Liver (tissue), 9 donors: ENCODE results near the gene POPDC2. TPM values are rescaled to one million over a fixed set of nuclear protein-coding genes. Genes with fewer than 3 reads are reported as not detected.

Source experiments
- DNase-seq: peaks from one replicate; pipeline ENCODE4 v3.0.0-alpha.2; 2017; ENCODE audit warnings: low spot score
- H3K27ac ChIP-seq, 2 donors: one replicate each; pipeline ENCODE4 v1.7.0; 2013; ENCODE audit warnings: inconsistent platforms in 2 of 2, low read length in 2 of 2, control low read depth in 1 of 2, low read depth in 1 of 2, mild to moderate bottlenecking in 1 of 2
- H3K27me3 ChIP-seq, 4 donors: one replicate each; pipeline versions ENCODE4 v1.6.1 to v1.7.0; 2013; ENCODE audit warnings: low read length in 3 of 4, inconsistent platforms in 1 of 4, mild to moderate bottlenecking in 1 of 4, moderate library complexity in 1 of 4; ENCODE audit not compliant: control insufficient read depth in 4 of 4, insufficient read depth in 4 of 4
- H3K36me3 ChIP-seq, 4 donors: one replicate each; pipeline versions ENCODE4 v1.6.1 to v1.7.0; 2013; ENCODE audit warnings: low read length in 3 of 4, mild to moderate bottlenecking in 3 of 4, low read depth in 1 of 4, moderate library complexity in 1 of 4; ENCODE audit not compliant: control insufficient read depth in 4 of 4, insufficient read depth in 3 of 4
- H3K4me1 ChIP-seq, 4 donors: one replicate each; pipeline versions ENCODE4 v1.6.1 to v1.7.0; 2013; ENCODE audit warnings: low read length in 3 of 4, mild to moderate bottlenecking in 3 of 4, moderate library complexity in 1 of 4; ENCODE audit not compliant: control insufficient read depth in 4 of 4, insufficient read depth in 4 of 4
- H3K4me3 ChIP-seq, 3 donors: one replicate each; pipeline versions ENCODE4 v1.6.1 to v1.7.0; 2013; ENCODE audit warnings: low read length in 3 of 3, control low read depth in 1 of 3, low read depth in 1 of 3, mild to moderate bottlenecking in 1 of 3
- H3K9ac ChIP-seq, 2 donors: one replicate each; pipeline ENCODE4 v1.7.0; 2013; ENCODE audit warnings: low read length in 2 of 2, mild to moderate bottlenecking in 2 of 2, moderate library complexity in 2 of 2, control low read depth in 1 of 2, low read depth in 1 of 2
- H3K9me3 ChIP-seq, 4 donors: one replicate each; pipeline versions ENCODE4 v1.6.1 to v1.7.0; 2013; ENCODE audit warnings: low read length in 3 of 4; ENCODE audit not compliant: control insufficient read depth in 4 of 4
- CTCF ChIP-seq: fragments of 150-350 bp; IDR thresholded peaks from 2 replicates; pipeline ENCODE4 v1.5.1; 2017; ENCODE audit warnings: improper control_type of control experiment, low read depth, low read length; ENCODE audit not compliant: missing input control
- EGR1 ChIP-seq, 2 donors: IDR thresholded peaks; 2 replicates each; pipeline ENCODE4 v1.6.1; 2016 to 2018; ENCODE audit warnings: antibody characterized with exemption in 2 of 2, low read depth in 2 of 2
- FOXA1 ChIP-seq: IDR thresholded peaks from 2 replicates; pipeline ENCODE4 v1.6.1; 2016; ENCODE audit warnings: antibody characterized with exemption
- FOXA2 ChIP-seq: IDR thresholded peaks from 2 replicates; pipeline ENCODE4 v1.6.1; 2016; ENCODE audit warnings: antibody characterized with exemption
- GABPA ChIP-seq, 2 donors: IDR thresholded peaks in 1 of 2; conservative IDR thresholded peaks in 1 of 2; 2 replicates each; pipeline ENCODE4 v1.6.1; 2016; ENCODE audit warnings: antibody characterized with exemption in 2 of 2, mild to moderate bottlenecking in 1 of 2, moderate library complexity in 1 of 2
- HNF4A ChIP-seq, 2 donors: conservative IDR thresholded peaks; 2 replicates each; pipeline ENCODE4 v1.6.1; 2016; ENCODE audit warnings: antibody characterized with exemption in 2 of 2, mild to moderate bottlenecking in 2 of 2
- HNF4G ChIP-seq: IDR thresholded peaks from 2 replicates; pipeline ENCODE4 v1.6.1; 2016; ENCODE audit warnings: antibody characterized with exemption
- JUND ChIP-seq, 2 donors: IDR thresholded peaks; 2 replicates each; pipeline ENCODE4 v1.6.1; 2016; ENCODE audit warnings: antibody characterized with exemption in 2 of 2
- NR2F2 ChIP-seq: IDR thresholded peaks from 2 replicates; pipeline ENCODE4 v1.6.1; 2016; ENCODE audit warnings: antibody characterized with exemption
- RAD21 ChIP-seq, 2 donors: IDR thresholded peaks; 2 replicates each; pipeline ENCODE4 v1.6.1; 2016; ENCODE audit warnings: antibody characterized with exemption in 2 of 2, mild to moderate bottlenecking in 2 of 2
- REST ChIP-seq: IDR thresholded peaks from 2 replicates; pipeline ENCODE4 v1.6.1; 2016; ENCODE audit warnings: antibody characterized with exemption, mild to moderate bottlenecking
- RXRA ChIP-seq, 2 donors: IDR thresholded peaks; 2 replicates each; pipeline ENCODE4 v1.6.1; 2017 to 2018; ENCODE audit warnings: antibody characterized with exemption in 2 of 2, mild to moderate bottlenecking in 1 of 2
- SP1 ChIP-seq: IDR thresholded peaks from 2 replicates; pipeline ENCODE4 v1.6.1; 2018; ENCODE audit warnings: antibody characterized with exemption, mild to moderate bottlenecking
- TAF1 ChIP-seq: conservative IDR thresholded peaks from 2 replicates; pipeline ENCODE4 v1.6.1; 2016; ENCODE audit warnings: antibody characterized with exemption, mild to moderate bottlenecking
- YY1 ChIP-seq: IDR thresholded peaks from 2 replicates; pipeline ENCODE4 v1.6.1; 2016; ENCODE audit warnings: antibody characterized with exemption, mild to moderate bottlenecking
- WGBS: extraction: QIAGEN DNeasy Blood & Tissue Kit; methylation state at CpG from one replicate; pipeline ENCODE4 v1.1.7; 2013; 5-methylcytosine and 5-hydroxymethylcytosine counted together
- polyA plus RNA-seq, 2 donors: library from polyadenylated mRNA; stranded (reverse) in 1 of 2; unstranded in 1 of 2; fragments of 200-250 nt in 1 of 2; fragments of >200 nt in 1 of 2; fragmentation: Nextera tagmentation in 1 of 2; extraction: Ambion mirVana in 1 of 2; gene quantifications; one replicate each; pipeline versions ENCODE4 v1.2.1 to v1.2.3, GENCODE V29; 2013 to 2015
- total RNA-seq, 2 donors: library from RNA; depleted of rRNA; stranded (reverse); fragments of >200 nt; gene quantifications; one replicate each; pipeline ENCODE4 v1.2.3, GENCODE V29; 2014
- TF ChIP-seq, protein P1 (sequence below): IDR thresholded peaks from 2 replicates; pipeline ENCODE4 v1.6.1; 2016; ENCODE audit warnings: antibody characterized with exemption
- TF ChIP-seq, protein P2 (sequence below): IDR thresholded peaks from 2 replicates; pipeline ENCODE4 v1.6.1; 2016; ENCODE audit warnings: antibody characterized with exemption
- TF ChIP-seq, protein P3 (sequence below): IDR thresholded peaks from 2 replicates; pipeline ENCODE4 v1.6.1; 2016; ENCODE audit warnings: antibody characterized with exemption
- donor health status: healthy.
- donor health status: healthy.
- donor health status: healthy.
- donor health status: healthy.
- donor health status: healthy.

The POPDC2 gene
- total and polyA plus RNA-seq, 4 donors = 0.16 to 1.1 (median 0.46) TPM

GRCh38 chr3:119600732-119601131, 59.7 kb downstream of the POPDC2 start:
- TF ChIP-seq GABPA (IDR thresholded peaks at IDR 0.05 in 1 of 2, conservative IDR thresholded peaks at IDR 0.05 in 1 of 2) (no peak), RAD21 (IDR thresholded peaks at IDR 0.05) (peak; percentile 9 to 45)
- Histone ChIP-seq H3K36me3 (no peaks in the 10 kb centered on the region), H3K9ac (no peak overlapping the region), H3K4me3 (no peak overlapping the region), H3K9me3 (no peaks in the 10 kb centered on the region), H3K27ac (no peak overlapping the region), H3K27me3 (no peaks in the 10 kb centered on the region), H3K4me1 (peaks cover 2 to 39% (median 23%) of the 10 kb centered on the region in 4 donors)
- WGBS = 72% methylated on average over 5 of the region's 5 CpGs
- no peak for DNase-seq

- no peaks in the 10 kb centered on the region for H3K27me3 ChIP-seq
- H3K27ac ChIP-seq = no peak overlapping the region
- H3K9ac ChIP-seq = no peak overlapping the region
- H3K4me3 ChIP-seq = no peak overlapping the region
- DNase-seq = no peak
- no peaks in the 10 kb centered on the region for H3K9me3 ChIP-seq
- no peaks in the 10 kb centered on the region for H3K36me3 ChIP-seq
- TF ChIP-seq TAF1 (no peak), YY1 (no peak), GABPA (IDR thresholded peaks at IDR 0.05 in 1 of 2, conservative IDR thresholded peaks at IDR 0.05 in 1 of 2) (no peak), RAD21 (IDR thresholded peaks at IDR 0.05) (no peak), EGR1 (IDR thresholded peaks at IDR 0.05; ENCODE audit: low read depth in 2 of 2) (no peak), JUND (IDR thresholded peaks at IDR 0.05) (no peak), FOXA2 (no peak), NR2F2 (no peak), RXRA (IDR thresholded peaks at IDR 0.05) (no peak), HNF4A (conservative IDR thresholded peaks at IDR 0.05) (no peak), REST (no peak), HNF4G (no peak), CTCF (no peak), SP1 (no peak), FOXA1 (no peak)
- TF ChIP-seq, protein P1, sequence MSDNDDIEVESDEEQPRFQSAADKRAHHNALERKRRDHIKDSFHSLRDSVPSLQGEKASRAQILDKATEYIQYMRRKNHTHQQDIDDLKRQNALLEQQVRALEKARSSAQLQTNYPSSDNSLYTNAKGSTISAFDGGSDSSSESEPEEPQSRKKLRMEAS = no peak
- TF ChIP-seq, protein P2, sequence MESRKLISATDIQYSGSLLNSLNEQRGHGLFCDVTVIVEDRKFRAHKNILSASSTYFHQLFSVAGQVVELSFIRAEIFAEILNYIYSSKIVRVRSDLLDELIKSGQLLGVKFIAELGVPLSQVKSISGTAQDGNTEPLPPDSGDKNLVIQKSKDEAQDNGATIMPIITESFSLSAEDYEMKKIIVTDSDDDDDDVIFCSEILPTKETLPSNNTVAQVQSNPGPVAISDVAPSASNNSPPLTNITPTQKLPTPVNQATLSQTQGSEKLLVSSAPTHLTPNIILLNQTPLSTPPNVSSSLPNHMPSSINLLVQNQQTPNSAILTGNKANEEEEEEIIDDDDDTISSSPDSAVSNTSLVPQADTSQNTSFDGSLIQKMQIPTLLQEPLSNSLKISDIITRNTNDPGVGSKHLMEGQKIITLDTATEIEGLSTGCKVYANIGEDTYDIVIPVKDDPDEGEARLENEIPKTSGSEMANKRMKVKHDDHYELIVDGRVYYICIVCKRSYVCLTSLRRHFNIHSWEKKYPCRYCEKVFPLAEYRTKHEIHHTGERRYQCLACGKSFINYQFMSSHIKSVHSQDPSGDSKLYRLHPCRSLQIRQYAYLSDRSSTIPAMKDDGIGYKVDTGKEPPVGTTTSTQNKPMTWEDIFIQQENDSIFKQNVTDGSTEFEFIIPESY = no peak
- TF ChIP-seq, protein P3, sequence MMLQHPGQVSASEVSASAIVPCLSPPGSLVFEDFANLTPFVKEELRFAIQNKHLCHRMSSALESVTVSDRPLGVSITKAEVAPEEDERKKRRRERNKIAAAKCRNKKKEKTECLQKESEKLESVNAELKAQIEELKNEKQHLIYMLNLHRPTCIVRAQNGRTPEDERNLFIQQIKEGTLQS = no peak
- H3K4me1 ChIP-seq = peaks cover 2 to 42% (median 24%) of the 10 kb centered on the region in 4 donors
- 93% methylated on average over 6 of the region's 6 CpGs for WGBS
These were observed 60.7 kb downstream of the POPDC2 start for GRCh38 chr3:119599558-119600174.
